ENCODE results near the gene EFHC1. TPM values are rescaled to one million over a fixed set of nuclear protein-coding genes. Genes with fewer than 3 reads are reported as not detected.
A peak's percentile ranks its signal among the peaks of the same experiment; 100 is the strongest.

The EFHC1 gene
- total and polyA plus RNA-seq, 2 experiments from 2014 or later: 24.3 to 28.0 TPM

DNA sequence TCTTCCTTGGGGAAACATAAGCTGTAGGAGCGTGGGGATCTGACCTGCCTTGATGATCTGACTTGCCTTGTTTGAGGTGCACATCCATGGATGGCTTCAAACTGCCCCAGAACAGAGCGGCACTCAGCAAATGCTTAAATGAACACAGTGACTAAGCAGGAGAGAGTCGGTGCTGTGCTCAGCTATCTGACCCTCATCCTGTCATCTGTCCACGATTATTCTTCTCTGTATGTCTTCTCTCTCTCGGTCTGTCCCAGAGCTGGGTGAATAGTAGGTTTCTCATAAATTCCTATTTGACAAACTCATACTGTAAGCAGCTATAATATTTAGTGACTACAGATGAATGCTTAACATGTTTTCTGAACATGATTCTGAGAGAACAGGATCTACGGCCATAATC is 119.5 kb downstream of the EFHC1 start:
- H2AFZ ChIP-seq: no peak overlapping the region
- no peaks in the 10 kb centered on the region for H3K36me3 ChIP-seq (ENCODE audit: insufficient read depth)
- Mint-ChIP-seq H3K27me3 (ENCODE audit: insufficient read depth, low read depth, poor library complexity) (no peaks in the 10 kb centered on the region), H3K9me3 (no peaks in the 10 kb centered on the region), H3K4me1 (peaks cover 48% of the 10 kb centered on the region), H3K27ac (peak overlapping the region; percentile 9; the same call in 1 of the 2 replicates), H3K36me3 (ENCODE audit: low read depth) (no peaks in the 10 kb centered on the region), H3K4me3 (no peak overlapping the region)
- TF ChIP-seq EZH2 (IDR thresholded peaks at IDR 0.05; ENCODE audit: low read depth, unreplicated experiment) (no peak), EZH2phosphoT487 (IDR thresholded peaks at IDR 0.05; ENCODE audit: unreplicated experiment) (no peak), ZNF331 (CRISPR knock-in tag; IDR thresholded peaks at IDR 0.05; ENCODE audit: low read depth) (no peak), POLR2AphosphoS5 (IDR thresholded peaks at IDR 0.05; ENCODE audit: low read depth) (no peak), STAT1 (IDR thresholded peaks at IDR 0.05; ENCODE audit: unreplicated experiment) (no peak), ZNF114 (CRISPR knock-in tag; IDR thresholded peaks at IDR 0.05) (no peak), CREB1 (CRISPR knock-in tag; IDR thresholded peaks at IDR 0.05; ENCODE audit: low read depth) (no peak), JUNB (IDR thresholded peaks at IDR 0.05; ENCODE audit: unreplicated experiment) (no peak), NANOG (IDR thresholded peaks at IDR 0.05; ENCODE audit: borderline replicate concordance) (no peak)
- TF ChIP-seq, protein P1, sequence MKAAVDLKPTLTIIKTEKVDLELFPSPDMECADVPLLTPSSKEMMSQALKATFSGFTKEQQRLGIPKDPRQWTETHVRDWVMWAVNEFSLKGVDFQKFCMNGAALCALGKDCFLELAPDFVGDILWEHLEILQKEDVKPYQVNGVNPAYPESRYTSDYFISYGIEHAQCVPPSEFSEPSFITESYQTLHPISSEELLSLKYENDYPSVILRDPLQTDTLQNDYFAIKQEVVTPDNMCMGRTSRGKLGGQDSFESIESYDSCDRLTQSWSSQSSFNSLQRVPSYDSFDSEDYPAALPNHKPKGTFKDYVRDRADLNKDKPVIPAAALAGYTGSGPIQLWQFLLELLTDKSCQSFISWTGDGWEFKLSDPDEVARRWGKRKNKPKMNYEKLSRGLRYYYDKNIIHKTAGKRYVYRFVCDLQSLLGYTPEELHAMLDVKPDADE (IDR thresholded peaks at IDR 0.05): no peak
- TF ChIP-seq, protein P2, sequence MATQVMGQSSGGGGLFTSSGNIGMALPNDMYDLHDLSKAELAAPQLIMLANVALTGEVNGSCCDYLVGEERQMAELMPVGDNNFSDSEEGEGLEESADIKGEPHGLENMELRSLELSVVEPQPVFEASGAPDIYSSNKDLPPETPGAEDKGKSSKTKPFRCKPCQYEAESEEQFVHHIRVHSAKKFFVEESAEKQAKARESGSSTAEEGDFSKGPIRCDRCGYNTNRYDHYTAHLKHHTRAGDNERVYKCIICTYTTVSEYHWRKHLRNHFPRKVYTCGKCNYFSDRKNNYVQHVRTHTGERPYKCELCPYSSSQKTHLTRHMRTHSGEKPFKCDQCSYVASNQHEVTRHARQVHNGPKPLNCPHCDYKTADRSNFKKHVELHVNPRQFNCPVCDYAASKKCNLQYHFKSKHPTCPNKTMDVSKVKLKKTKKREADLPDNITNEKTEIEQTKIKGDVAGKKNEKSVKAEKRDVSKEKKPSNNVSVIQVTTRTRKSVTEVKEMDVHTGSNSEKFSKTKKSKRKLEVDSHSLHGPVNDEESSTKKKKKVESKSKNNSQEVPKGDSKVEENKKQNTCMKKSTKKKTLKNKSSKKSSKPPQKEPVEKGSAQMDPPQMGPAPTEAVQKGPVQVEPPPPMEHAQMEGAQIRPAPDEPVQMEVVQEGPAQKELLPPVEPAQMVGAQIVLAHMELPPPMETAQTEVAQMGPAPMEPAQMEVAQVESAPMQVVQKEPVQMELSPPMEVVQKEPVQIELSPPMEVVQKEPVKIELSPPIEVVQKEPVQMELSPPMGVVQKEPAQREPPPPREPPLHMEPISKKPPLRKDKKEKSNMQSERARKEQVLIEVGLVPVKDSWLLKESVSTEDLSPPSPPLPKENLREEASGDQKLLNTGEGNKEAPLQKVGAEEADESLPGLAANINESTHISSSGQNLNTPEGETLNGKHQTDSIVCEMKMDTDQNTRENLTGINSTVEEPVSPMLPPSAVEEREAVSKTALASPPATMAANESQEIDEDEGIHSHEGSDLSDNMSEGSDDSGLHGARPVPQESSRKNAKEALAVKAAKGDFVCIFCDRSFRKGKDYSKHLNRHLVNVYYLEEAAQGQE (IDR thresholded peaks at IDR 0.05; ENCODE audit: unreplicated experiment): no peak
- TF ChIP-seq, protein P3, sequence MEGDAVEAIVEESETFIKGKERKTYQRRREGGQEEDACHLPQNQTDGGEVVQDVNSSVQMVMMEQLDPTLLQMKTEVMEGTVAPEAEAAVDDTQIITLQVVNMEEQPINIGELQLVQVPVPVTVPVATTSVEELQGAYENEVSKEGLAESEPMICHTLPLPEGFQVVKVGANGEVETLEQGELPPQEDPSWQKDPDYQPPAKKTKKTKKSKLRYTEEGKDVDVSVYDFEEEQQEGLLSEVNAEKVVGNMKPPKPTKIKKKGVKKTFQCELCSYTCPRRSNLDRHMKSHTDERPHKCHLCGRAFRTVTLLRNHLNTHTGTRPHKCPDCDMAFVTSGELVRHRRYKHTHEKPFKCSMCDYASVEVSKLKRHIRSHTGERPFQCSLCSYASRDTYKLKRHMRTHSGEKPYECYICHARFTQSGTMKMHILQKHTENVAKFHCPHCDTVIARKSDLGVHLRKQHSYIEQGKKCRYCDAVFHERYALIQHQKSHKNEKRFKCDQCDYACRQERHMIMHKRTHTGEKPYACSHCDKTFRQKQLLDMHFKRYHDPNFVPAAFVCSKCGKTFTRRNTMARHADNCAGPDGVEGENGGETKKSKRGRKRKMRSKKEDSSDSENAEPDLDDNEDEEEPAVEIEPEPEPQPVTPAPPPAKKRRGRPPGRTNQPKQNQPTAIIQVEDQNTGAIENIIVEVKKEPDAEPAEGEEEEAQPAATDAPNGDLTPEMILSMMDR (conservative IDR thresholded peaks at IDR 0.05; ENCODE audit: low read depth in 2 of 2): no peak
- TF ChIP-seq, protein P4, sequence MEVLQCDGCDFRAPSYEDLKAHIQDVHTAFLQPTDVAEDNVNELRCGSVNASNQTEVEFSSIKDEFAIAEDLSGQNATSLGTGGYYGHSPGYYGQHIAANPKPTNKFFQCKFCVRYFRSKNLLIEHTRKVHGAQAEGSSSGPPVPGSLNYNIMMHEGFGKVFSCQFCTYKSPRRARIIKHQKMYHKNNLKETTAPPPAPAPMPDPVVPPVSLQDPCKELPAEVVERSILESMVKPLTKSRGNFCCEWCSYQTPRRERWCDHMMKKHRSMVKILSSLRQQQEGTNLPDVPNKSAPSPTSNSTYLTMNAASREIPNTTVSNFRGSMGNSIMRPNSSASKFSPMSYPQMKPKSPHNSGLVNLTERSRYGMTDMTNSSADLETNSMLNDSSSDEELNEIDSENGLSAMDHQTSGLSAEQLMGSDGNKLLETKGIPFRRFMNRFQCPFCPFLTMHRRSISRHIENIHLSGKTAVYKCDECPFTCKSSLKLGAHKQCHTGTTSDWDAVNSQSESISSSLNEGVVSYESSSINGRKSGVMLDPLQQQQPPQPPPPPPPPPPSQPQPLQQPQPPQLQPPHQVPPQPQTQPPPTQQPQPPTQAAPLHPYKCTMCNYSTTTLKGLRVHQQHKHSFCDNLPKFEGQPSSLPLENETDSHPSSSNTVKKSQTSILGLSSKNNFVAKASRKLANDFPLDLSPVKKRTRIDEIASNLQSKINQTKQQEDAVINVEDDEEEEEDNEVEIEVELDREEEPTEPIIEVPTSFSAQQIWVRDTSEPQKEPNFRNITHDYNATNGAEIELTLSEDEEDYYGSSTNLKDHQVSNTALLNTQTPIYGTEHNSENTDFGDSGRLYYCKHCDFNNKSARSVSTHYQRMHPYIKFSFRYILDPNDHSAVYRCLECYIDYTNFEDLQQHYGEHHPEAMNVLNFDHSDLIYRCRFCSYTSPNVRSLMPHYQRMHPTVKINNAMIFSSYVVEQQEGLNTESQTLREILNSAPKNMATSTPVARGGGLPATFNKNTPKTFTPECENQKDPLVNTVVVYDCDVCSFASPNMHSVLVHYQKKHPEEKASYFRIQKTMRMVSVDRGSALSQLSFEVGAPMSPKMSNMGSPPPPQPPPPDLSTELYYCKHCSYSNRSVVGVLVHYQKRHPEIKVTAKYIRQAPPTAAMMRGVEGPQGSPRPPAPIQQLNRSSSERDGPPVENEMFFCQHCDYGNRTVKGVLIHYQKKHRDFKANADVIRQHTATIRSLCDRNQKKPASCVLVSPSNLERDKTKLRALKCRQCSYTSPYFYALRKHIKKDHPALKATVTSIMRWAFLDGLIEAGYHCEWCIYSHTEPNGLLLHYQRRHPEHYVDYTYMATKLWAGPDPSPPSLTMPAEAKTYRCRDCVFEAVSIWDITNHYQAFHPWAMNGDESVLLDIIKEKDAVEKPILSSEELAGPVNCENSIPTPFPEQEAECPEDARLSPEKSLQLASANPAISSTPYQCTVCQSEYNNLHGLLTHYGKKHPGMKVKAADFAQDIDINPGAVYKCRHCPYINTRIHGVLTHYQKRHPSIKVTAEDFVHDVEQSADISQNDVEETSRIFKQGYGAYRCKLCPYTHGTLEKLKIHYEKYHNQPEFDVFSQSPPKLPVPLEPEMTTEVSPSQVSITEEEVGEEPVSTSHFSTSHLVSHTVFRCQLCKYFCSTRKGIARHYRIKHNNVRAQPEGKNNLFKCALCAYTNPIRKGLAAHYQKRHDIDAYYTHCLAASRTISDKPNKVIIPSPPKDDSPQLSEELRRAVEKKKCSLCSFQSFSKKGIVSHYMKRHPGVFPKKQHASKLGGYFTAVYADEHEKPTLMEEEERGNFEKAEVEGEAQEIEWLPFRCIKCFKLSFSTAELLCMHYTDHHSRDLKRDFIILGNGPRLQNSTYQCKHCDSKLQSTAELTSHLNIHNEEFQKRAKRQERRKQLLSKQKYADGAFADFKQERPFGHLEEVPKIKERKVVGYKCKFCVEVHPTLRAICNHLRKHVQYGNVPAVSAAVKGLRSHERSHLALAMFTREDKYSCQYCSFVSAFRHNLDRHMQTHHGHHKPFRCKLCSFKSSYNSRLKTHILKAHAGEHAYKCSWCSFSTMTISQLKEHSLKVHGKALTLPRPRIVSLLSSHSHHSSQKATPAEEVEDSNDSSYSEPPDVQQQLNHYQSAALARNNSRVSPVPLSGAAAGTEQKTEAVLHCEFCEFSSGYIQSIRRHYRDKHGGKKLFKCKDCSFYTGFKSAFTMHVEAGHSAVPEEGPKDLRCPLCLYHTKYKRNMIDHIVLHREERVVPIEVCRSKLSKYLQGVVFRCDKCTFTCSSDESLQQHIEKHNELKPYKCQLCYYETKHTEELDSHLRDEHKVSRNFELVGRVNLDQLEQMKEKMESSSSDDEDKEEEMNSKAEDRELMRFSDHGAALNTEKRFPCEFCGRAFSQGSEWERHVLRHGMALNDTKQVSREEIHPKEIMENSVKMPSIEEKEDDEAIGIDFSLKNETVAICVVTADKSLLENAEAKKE (CRISPR knock-in tag; IDR thresholded peaks at IDR 0.05): no peak
- peaks cover 7% of the 10 kb centered on the region for H3K9me2 ChIP-seq (ENCODE audit: insufficient read depth)
- H3K27ac ChIP-seq (ENCODE audit: low read depth): no peak overlapping the region
- H3F3A ChIP-seq (replicated peaks; ENCODE audit: low read depth): no peaks in the 10 kb centered on the region
- peaks cover 15% of the 10 kb centered on the region for H3K79me2 ChIP-seq (replicated peaks; ENCODE audit: insufficient read depth)
- no peak overlapping the region for H3K4me3 ChIP-seq
- peaks cover 39% of the 10 kb centered on the region for H3K4me1 ChIP-seq (ENCODE audit: insufficient read depth)
- ATAC-seq: no peak
- H4K20me1 ChIP-seq (replicated peaks; ENCODE audit: insufficient read depth): 0 out of 2 replicates have a peak, but pooled peaks cover 3% of the 10 kb centered on the region
- peak overlapping the region; percentile 49; the same call in 1 of the 2 replicates for H3K4me2 ChIP-seq
- DNase-seq (ENCODE audit: low spot score): no peak
- no peaks in the 10 kb centered on the region for H3K27me3 ChIP-seq (ENCODE audit: insufficient read depth)

All from GM23338 (cell line).